CD4-positive, alpha-beta T cell treated with Interferon gamma for 1 hour (primary cell): ENCODE results near the gene TBP.
"Not testable (repeated sequence)": the region's sequence is repeated elsewhere in the genome, so short reads cannot be mapped to it uniquely, and the experiment has no call there.

Experiments
- DNase-seq: peaks from one replicate; pipeline ENCODE4 v3.0.0-alpha.2; 2020

TBP gene

DNA sequence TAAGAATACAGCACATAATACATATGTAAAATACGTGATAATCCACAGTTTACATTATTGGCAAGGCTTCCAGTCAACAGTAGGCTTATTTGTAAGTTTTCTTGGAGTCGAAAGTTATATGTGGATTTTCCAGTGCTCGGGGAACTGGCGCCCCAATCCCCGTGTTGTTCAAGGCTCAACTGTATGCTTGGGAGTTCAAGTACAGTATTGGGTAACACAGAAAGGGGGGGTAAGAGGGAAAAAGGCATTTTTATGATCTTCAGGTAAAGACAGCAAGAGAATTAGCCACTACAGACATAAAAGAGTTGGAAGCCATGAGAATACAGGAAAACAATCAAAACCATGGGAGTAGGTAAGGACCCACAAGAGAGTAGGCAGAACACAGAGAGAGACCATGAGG, 17.5 kb upstream of the TBP start:
- DNase-seq: no peak

GRCh38 chr6:170537329-170537728, 16.8 kb upstream of the TBP start:
- no peak for DNase-seq

DNA sequence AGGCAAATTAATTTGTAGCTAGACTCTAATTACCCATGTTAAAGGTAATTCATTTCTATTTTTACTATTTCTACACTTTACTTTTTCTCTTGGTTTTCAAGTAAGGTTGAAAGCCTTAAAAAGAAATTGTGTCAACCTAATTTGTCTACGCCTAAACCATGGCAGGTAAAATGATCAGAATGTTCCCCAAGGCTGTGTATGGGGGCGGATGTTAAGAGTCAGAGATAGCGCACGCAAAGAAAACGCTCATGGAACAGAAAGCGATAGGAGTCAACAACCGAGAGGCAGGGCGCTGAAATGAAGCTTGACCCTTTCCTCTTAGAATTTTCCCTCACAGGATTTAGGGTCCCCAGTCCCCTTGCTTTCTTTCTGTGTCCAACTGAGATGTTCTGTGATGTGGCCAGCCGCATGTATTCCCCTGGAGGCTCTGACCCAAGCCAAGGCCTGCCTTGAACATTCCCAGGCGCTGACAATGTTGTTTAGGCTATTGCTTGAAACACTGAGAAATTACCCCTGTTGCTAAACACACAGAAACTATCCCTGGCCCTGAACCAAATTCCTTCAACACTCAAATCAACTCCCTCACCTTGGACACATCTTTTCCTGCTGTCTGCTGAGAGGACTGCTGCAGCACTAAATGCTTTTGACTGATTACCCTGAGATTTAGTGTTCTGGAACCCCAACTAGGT, 12.0 kb upstream of the TBP start:
- no peak for DNase-seq

DNA sequence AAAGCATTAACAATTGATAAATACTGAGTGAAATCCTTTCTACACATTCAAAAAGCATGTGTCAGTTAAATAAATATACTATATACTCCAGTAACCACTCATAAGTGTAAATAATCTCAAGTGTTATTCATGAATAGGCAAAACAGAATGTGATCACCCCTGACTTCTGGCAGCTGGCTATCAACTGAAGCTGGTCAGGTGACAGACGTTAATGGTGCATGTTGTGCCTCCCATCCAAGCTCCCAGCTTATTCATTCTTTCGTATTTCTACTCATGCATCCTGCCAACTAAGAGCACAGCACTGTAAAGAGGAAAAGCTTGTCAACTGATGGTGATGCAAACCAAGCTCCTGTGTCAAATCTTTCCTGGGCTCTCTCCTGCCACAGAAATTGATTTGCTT, 8.8 kb upstream of the TBP start:
- no peak for DNase-seq

DNA sequence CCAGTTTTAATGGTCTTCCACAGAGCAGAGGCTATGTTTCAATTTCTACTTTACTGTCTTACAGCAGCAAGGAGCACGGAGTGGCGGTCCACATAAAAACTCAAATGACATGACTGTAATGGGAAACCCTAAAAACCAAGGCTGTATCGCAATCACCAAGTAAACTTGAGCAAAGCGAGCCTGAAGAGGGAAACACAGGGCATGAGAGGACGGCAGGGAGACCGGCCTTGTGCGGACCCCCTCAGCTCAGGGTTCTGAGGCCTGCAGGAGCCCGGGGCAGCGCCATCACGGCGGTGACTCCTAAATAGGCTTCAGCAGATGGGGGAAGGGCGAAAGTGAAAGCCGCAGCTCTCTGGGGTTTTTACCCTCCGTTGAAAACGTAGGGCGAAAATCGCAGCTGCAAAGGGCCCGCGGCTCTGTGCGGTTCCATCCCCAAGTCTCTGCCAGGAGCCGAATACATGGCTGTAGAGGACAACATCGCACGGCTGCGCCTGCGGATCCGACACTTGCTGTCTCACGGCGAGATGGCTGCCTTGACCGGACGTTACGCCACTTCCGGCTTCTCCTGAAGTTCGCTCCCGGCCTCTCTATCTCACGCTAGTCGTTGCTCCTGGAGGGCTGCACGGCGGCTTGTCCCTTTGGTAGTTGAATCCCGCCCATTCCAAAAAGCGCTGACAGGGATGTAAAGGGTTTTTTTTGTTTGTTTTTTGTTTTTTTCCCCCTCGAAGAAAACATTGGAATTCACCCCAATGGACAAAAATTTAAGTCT, 1.2 kb upstream of the TBP start, which contains the start of gene PSMB1:
TSS of gene PSMB1 (minus strand) at position 543 of the 769 bp plus-strand sequence. CDS start at position 478, 65 bp downstream.
- DNase-seq: peak; percentile 84

DNA sequence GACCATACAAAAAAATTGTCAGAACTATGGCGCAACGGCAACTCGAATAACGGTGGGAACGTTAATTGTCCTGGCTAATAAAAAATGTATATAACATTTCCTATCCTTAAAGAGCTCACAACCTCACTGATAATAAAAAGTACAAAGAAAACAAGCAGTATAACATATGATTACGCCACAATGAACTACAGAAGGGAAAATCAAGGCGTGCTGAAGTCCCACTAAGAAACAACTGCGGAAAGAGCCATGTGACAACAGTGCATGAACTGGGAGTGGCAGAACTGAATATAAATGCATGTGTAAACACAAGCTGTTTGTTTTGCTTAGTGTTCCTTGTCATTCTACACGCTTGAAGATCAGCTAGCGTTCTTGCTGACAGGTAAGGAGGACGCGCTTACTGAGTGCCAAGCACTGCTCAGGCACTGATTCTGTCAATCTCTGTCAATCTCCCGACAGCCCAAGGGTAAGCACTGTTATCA, 596 bp upstream of the TBP start:
- no peak for DNase-seq

GRCh38 chr6:170554796-170555137, 598 bp downstream of the TBP start:
- no peak for DNase-seq

DNA sequence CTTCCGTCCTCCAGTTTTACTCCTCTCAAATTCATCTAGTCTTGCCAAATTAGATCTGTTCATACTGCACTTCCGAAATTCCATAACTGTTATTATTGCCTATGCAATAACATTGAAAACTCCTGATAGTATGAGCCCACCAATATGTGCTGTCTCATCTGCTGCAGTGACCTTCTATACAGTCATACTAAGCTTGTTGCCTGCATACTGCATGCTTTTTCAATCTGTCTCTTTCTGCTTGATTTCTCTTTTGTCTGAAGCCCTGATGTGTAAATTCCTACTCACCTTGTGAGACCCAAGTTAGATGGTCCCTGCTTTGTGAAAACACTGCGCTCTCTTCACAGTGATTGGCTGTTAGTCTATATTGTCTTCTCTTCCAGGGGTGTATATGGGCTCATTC, 1.1 kb downstream of the TBP start:
- no peak for DNase-seq

- DNase-seq: no peak
These were observed 7.4 kb downstream of the TBP start for GRCh38 chr6:170561555-170561954.

DNA sequence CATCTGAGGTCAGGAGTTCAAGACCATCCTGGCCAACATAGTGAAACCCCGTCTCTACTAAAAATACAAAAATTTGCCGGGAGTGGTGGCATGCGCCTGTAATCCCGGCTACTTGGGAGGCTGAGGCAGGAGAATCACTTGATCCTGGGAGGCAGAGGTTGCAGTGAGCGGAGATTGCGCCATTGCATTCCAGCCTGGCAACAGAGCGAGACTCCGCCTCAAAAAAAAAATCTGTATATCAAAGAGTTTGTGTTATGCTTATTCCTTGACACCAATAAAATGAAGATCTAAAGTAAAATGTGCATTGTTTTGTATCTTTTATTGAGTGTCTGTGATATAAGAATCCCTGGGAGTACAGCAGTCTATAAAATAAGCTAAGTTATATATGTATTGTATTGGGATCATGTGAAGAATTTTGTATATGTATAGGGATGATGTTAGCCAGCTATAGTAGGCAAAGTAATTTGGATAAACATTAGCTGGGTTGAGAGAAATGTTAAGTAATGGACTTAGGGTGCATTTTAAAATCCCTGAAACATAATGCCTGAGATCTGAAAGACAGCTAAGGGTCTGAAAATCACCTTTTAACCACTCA, 10.9 kb downstream of the TBP start:
- no peak for DNase-seq

- DNase-seq: no peak
These were observed 18.7 kb downstream of the TBP start for GRCh38 chr6:170572704-170573466.

DNA sequence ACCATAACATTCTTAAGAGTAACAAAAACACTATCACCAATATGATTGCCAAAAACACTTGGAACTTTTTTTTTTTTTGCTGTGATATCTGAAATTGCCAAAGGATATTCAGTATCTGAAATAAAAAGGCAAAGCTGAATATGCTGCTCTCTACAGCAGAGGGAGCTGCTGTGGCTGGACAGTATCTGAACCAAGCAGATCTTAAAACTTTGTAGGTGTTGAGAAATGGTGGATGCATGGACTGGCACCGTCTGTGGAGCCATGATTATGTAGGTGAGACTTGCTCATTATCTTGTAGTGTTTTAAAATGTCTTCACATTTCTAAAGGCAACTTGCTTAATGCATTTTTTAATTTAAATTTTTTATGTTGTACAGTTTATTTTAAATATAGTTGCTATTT, 21.1 kb downstream of the TBP start:
- no peak for DNase-seq

DNA sequence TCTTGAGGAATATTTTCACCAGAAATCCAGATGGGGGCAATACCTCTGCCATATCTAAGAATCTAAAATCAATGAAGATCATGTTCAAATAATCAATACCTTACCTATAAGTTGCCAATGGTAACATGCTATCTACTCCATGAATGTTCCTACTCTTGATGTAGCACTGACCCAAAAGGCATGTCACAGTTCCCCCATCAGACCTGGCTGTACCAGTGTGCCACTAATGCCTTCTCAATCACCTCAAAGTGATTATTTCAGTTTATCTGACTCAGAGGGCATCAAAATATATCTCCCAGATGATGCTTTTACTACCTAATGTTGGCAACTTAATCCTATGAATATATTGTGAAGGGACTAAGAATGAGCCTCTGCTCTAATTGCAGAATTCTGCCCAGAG, 24.7 kb downstream of the TBP start:
- DNase-seq: no peak

DNA sequence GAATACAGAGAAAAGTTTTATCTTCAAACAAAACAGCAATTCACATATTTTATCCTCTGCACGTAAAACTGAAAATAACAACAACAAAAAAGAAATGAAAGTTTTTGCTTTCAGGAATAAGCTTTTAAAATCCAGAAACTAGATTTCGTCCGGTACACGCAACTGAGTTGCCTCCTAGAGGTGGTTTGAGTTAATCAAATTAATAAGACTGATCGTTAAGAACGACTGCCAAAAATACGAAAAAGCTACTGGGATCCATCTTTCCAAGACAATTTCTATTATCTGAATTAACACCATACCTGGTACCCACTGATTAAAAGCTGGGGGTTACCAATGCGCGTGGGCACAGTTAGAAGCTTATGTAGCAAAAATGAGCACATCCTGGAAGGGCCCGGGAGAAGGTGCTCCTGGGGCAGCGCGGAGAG, 29.6 kb downstream of the TBP start:
- no peak for DNase-seq

GRCh38 chr6:170584181-170584953, 30.2 kb downstream of the TBP start, which contains the start of gene PDCD2:
Gene PDCD2 (minus strand): TSS chr6:170584637. CDS start chr6:170584581, 56 bp downstream.
- peak; percentile 88 for DNase-seq

- DNase-seq: no peak
These were observed 30.9 kb downstream of the TBP start for GRCh38 chr6:170584954-170585498.

- no peak for DNase-seq
These were observed 36.6 kb downstream of the TBP start for GRCh38 chr6:170590725-170591124.

DNA sequence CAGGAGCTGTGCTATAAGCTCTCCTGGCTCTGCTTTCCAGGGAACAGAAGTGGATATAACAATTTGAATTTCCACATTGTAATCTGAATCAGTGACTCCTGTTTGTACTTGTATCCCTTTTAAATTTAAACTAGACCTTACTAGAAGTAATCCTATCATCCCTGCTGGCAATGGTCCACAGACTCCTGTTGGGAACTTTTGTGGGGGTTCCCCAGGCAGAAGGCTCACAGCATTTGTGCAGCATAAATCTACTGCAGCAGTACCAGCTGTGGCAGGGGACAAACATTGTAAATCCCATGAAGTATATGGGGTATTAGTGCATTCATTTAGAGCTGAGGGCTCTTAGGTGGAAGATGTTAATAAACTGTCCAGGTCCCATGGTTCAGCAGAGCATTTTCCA, 42.3 kb downstream of the TBP start:
- no peak for DNase-seq

DNA sequence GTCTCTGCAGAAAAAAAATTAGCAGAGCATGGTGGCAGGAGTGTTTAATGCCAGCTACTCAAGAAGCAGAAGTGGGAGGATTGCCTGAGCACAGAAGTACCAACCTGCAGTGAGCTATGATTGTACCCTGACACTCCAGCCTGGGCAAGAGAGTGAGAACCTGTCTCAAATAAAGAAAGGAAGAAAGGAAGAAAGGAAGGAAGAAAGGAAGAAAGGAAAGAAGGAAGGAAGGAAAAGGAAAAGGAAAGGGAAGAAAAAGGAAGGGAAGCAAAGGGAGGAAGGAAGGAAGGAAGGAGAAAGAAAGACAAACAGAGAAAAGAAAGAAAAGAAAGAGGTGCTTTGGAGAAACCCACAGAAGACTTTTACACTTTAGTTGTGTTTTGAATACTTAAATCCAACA, 43.1 kb downstream of the TBP start:
- DNase-seq: no peak

- no peak for DNase-seq
These were observed 51.5 kb downstream of the TBP start for GRCh38 chr6:170605574-170606259.

- DNase-seq: not testable (repeated sequence)
These were observed 55.1 kb downstream of the TBP start for GRCh38 chr6:170609225-170609624.
